ENCODE results near the gene SIPA1L3.

SIPA1L3 gene

DNA sequence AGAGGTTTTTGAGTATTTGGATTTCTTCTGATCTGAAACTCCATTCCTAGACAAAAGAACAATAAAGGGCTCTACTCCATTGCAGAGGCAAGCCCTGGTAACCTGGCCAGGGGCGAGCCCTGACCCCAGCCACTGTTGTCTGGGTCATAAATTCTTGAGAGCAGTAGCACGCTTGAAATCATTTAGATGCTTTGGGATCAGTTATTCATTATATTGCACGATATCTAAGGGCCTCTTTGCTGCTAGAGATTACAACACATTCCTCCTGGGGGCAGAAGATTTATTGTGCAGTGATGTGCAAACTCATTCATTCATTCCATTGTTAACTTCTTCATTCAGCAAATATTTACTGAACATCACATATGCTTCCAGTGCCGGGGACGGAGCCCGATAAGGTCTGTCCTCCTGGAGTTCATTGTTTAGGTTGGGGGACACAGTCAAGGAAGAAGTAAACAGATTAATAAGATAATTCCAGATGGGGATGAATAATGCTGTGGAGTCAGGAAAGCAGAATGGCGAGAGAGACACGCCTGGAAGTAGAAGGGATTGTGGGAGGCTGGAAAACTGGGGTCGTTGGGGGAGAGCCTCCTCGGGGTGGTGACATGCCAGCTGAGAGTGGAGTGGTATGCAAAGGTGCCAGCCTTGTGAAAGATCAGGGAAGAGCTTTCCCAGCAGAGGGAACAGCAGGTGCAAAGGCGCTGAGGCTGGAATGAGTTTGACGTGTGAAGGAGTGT is 34.9 kb downstream of the SIPA1L3 start:
- no peak for DNase-seq (ENCODE audit: low spot score)
- TF ChIP-seq, protein P1, sequence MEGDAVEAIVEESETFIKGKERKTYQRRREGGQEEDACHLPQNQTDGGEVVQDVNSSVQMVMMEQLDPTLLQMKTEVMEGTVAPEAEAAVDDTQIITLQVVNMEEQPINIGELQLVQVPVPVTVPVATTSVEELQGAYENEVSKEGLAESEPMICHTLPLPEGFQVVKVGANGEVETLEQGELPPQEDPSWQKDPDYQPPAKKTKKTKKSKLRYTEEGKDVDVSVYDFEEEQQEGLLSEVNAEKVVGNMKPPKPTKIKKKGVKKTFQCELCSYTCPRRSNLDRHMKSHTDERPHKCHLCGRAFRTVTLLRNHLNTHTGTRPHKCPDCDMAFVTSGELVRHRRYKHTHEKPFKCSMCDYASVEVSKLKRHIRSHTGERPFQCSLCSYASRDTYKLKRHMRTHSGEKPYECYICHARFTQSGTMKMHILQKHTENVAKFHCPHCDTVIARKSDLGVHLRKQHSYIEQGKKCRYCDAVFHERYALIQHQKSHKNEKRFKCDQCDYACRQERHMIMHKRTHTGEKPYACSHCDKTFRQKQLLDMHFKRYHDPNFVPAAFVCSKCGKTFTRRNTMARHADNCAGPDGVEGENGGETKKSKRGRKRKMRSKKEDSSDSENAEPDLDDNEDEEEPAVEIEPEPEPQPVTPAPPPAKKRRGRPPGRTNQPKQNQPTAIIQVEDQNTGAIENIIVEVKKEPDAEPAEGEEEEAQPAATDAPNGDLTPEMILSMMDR (conservative IDR thresholded peaks at IDR 0.05; ENCODE audit: low read depth), result no peak
- ChIA-PET POLR2A (ENCODE audit: low non-redundant PET) (no interaction called here), CTCF (no interaction called here)
- no peak overlapping the region for H3K27ac ChIP-seq

DNA sequence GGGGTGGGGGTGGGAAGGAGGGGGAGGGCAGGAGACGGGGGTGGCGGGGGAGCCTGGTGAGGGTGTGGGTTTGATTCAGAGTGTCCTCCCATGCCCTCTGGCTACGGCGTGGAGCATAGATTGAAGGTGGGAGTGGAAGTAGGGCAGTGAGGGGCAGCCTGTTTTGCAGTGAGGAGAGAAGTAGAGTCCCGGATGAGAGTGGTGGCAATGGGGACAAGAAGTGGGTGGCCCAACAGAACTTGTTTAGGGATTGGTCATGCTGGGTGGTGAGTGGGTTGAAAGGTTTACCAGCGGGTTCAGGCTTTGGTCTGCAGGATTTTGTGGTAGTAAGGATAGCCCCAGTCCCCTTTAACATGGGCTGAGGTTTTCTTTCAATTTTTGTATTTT is 35.5 kb downstream of the SIPA1L3 start:
- H3K27ac ChIP-seq, result no peak overlapping the region
- DNase-seq (ENCODE audit: low spot score), result no peak
- CTCF ChIA-PET, result no interaction called here
- TF ChIP-seq, protein P1 (conservative IDR thresholded peaks at IDR 0.05; ENCODE audit: low read depth), result no peak
- POLR2A ChIA-PET (ENCODE audit: low non-redundant PET), result no interaction called here

DNA sequence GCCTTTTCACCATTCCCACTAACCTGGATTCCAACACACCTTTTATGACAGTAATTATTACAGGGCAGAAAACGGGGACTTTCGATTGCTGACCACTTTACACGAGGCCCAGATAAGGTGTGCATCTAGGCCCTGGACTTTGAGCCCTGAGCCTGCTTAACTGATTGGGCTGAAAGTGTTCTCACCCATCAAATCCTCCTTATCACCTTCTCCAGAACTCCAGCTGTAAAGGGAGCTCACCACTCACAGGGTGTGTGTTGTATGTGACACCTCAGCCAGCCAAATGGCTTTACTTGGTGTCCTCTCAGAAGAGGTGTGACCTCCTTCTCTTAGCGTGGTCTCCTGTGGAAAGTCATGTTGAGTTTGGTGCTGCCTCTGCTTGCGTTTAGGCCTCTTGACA is 36.5 kb downstream of the SIPA1L3 start:
- DNase-seq (ENCODE audit: low spot score), result no peak
- H3K27ac ChIP-seq, result peak overlapping the region; percentile 26
- ChIA-PET POLR2A (ENCODE audit: low non-redundant PET) (interaction anchor here (0.6 kb wide), 1 partner anchor 289 kb away, joined by 12 read pairs; no protein-coding TSS in a partner anchor), CTCF (no interaction called here)
- TF ChIP-seq, protein P1 (conservative IDR thresholded peaks at IDR 0.05; ENCODE audit: low read depth), result no peak

DNA sequence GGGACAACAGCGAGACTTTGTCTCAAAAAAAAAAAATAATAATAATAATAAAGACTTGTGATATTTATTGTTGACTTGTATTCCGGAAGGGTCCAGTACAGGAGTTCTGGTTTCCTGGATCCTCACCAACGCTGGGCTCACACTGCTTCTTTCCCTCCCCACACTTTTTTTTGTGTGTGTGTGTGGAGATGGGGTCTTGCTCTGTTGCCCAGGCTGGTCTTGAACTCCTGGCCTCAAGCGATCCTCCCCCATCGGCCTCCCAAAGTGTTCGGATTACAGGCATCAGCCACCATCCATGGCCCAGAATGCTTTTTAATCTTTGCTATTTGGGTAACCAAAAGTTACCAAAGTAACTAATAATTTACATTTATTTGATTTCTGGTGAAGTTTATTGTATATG is 39.1 kb downstream of the SIPA1L3 start:
- CTCF ChIA-PET, result no interaction called here
- POLR2A ChIA-PET (ENCODE audit: low non-redundant PET), result no interaction called here
- no peak for DNase-seq (ENCODE audit: low spot score)
- TF ChIP-seq, protein P1 (conservative IDR thresholded peaks at IDR 0.05; ENCODE audit: low read depth), result no peak
- H3K27ac ChIP-seq, result no peak overlapping the region

DNA sequence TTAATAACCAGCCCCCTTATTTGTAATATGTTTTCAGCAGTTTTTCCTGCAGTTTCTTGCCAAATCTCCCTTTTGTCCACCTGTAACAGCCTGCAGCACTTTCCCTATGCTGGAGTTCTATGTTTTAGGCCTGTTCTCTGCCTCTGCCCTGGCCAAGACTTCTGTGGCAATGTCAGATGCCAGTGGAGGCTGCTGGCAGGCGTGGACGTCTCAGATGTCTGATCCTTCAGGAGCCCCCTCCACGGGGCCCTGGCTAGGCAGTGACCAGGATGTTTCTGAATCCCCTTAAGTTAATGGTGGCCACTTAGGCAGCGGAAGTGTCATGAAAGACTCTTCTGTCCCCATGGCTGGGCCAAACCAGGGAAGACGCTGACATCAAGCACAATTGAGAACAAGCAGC is 40.8 kb downstream of the SIPA1L3 start:
- CTCF ChIA-PET, result no interaction called here
- POLR2A ChIA-PET (ENCODE audit: low non-redundant PET), result no interaction called here
- H3K27ac ChIP-seq, result peak overlapping the region; percentile 36
- TF ChIP-seq, protein P1 (conservative IDR thresholded peaks at IDR 0.05; ENCODE audit: low read depth), result no peak
- DNase-seq (ENCODE audit: low spot score), result no peak

DNA sequence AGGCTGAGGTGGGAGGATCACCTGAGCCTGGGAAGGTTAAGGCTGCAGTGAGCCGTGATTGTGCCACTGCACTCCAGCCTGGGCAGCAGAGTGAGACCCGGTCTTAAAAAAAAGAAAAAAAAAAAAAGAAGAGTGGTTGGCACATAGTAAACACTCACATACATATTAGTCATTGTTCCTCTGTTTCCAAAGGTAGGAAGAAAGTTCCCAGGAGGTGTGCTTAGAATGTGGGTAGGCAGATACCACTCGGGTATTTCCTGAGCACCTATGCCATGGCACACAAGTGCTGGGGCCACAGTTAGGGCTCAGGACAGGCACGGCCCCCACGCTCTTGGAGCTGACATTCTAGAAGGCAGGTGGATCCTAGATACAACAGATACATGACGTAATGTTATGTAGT is 41.4 kb downstream of the SIPA1L3 start:
- TF ChIP-seq, protein P1 (conservative IDR thresholded peaks at IDR 0.05; ENCODE audit: low read depth), result no peak
- ChIA-PET CTCF (no interaction called here), POLR2A (ENCODE audit: low non-redundant PET) (no interaction called here)
- DNase-seq (ENCODE audit: low spot score), result no peak
- peak overlapping the region; percentile 36 for H3K27ac ChIP-seq

Measured in RWPE1 (cell line).